ENCODE measurements around the gene EHMT1.

DNA sequence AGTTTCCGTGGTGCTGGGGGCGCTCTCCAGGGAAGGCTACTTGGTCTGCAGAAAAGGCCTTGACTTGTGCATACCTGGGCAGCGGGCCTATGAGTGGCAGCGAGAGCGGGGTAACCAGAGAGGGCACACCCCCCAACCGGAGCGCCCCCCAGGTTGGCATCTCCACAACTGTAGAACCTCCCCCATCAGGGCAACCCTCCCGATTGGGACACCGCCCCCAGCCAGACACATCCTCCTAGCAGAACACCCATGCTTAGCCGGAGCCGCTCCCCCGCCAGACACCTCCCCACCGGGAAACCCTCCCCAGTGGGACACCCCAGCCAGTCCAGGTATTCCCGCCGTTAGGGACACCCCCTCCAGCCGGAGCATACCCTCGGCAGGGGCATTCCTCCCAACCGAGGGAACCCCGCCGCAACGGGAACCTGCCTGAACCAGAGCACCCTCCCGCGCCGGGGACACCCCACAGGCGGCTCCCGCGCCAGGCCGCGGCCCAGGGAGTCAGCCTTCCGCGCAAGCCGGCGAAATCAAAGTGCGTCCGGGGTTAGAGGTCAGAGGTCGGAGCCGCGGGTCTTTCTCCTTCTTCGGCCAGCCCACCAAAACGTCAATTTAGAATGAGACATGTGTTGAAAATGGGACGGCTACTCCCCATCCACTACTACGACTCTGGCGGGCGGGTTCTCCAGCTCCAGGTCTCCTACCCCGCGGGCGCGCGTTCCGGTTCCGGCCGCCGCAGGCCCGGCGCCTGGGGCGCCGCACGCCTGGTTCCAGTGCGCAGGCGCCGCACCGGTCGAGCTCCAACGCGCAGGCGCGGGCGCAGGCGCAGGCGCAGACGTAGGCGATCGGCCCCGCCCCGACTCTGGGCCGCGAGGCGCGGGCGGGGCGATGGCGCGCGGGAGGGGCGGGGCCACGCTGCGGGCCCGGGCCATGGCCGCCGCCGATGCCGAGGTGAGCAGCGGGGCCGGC, at the start of gene EHMT1:
- TF ChIP-seq, protein P1, sequence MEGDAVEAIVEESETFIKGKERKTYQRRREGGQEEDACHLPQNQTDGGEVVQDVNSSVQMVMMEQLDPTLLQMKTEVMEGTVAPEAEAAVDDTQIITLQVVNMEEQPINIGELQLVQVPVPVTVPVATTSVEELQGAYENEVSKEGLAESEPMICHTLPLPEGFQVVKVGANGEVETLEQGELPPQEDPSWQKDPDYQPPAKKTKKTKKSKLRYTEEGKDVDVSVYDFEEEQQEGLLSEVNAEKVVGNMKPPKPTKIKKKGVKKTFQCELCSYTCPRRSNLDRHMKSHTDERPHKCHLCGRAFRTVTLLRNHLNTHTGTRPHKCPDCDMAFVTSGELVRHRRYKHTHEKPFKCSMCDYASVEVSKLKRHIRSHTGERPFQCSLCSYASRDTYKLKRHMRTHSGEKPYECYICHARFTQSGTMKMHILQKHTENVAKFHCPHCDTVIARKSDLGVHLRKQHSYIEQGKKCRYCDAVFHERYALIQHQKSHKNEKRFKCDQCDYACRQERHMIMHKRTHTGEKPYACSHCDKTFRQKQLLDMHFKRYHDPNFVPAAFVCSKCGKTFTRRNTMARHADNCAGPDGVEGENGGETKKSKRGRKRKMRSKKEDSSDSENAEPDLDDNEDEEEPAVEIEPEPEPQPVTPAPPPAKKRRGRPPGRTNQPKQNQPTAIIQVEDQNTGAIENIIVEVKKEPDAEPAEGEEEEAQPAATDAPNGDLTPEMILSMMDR (conservative IDR thresholded peaks at IDR 0.05; ENCODE audit: low read length) = no peak
- TF ChIP-seq EZH2phosphoT487 (IDR thresholded peaks at IDR 0.05; ENCODE audit: borderline replicate concordance) = no peak

Data from Loucy (cell line).